GM19438 (cell line): ENCODE data around the gene TBXAS1.
A peak's percentile ranks its signal among the peaks of the same experiment; 100 is the strongest.

Source experiments
- ATAC-seq: cut with Tn5 transposase; IDR thresholded peaks from one replicate; pipeline ENCODE4 v1.9.1; 2021; ENCODE audit warnings: low read depth; ENCODE audit not compliant: unreplicated experiment

The TBXAS1 gene

GRCh38 chr7:139853506-139854123, 24.6 kb downstream of the TBXAS1 start:
- ATAC-seq = no peak

DNA sequence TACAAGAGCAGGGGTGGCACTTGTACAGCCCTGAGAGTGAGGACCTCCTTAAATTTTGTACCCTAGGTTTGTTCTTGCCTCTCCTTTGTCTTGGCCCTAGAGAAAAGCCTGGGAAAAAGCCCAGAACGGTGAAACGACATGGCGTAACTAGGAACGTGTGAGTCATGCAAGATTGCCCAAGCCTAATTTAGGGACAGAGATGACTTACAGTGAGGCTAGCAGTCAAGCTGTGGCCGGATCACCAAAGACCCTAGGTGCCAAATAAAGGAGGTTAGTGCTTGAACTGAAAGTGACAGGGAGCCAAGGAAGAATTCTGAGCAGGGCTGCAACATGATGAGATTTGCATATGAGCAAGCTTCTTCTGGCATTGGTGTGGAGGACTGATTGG, 25.1 kb downstream of the TBXAS1 start:
- no peak for ATAC-seq

- no peak for ATAC-seq
Measured at GRCh38 chr7:139854803-139855497, 25.9 kb downstream of the TBXAS1 start.

DNA sequence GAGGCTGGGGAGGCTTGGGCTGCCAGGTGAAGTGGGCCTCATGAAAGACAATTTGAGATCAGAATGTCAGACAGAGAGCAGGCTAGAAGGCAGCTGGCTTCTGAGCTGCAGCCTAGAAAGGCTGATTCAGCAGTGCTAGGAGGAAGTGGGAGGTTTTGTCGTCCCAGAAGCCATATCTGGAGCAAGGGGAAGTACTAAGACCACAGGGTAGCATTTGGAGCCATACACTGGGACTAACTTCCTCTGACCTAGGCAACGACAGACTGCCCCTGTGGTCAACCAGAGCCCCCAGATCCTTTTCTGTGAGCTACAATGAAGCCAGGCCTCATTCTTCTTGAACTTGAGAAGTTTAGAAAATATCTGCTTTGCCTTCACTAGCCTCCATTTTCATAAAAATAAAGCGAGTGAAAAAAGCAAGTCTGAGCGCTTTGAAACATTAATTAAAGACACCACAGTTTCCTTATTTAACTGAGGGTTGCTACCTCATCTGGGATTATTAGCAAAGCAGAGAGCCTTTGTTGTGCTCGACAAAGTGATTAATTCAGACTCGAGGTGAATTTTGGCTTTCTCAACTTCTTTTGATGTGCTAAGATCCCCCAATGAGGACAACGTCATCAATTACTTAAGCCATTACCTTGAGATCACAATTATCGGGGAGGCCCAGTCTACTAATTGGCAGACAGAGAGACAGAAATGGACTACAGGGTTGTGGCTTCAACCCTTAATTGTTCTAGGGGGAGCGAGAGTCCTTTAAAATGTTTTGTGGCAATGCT, 26.6 kb downstream of the TBXAS1 start:
- ATAC-seq = peak; percentile 95

GRCh38 chr7:139857791-139858190, 28.7 kb downstream of the TBXAS1 start:
- no peak for ATAC-seq

- ATAC-seq = no peak
Measured at GRCh38 chr7:139860090-139860775, 31.2 kb downstream of the TBXAS1 start.

- ATAC-seq = no peak
Measured at GRCh38 chr7:139861803-139862202, 32.7 kb downstream of the TBXAS1 start.

- ATAC-seq = no peak
Measured at GRCh38 chr7:139866047-139866837, 37.2 kb downstream of the TBXAS1 start.

DNA sequence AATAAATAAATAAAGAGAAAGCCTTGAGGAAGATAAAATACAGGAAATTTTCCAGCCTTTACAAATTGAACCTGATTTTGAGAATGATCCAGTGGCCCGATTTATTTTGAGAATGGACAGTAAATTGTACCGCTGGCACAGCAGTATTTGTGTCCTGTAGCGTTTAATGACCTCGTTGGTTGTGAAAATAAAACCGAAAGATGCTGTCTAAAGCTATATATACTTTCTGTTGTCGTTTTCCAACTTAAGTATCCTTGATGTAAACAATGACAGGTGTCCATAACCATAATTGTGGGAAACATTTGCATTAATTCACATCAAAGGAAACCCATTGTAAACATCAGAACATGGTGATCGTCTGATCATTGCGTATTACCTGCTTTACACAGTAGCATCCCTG, 38.8 kb downstream of the TBXAS1 start:
- no peak for ATAC-seq

GRCh38 chr7:139869886-139870285, 40.8 kb downstream of the TBXAS1 start:
- ATAC-seq = no peak

DNA sequence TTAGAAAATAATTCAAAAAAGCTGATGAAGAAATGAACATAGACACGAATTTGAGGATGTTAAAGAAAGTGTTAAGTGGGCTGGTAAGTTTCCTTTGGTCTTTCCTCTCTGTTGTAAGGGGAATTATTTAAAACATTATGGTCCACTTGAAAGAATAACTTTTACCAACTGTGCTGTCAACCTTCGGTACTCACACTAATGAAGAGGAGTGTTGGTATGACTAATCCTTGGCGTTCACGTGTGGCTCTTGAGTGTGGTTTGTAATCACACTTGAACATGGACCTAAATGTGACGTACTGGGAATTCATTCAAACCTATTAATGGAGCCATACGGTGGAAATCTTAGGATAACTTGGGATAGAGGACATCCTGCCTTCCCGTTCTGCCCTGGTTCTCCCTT, 41.3 kb downstream of the TBXAS1 start:
- no peak for ATAC-seq

DNA sequence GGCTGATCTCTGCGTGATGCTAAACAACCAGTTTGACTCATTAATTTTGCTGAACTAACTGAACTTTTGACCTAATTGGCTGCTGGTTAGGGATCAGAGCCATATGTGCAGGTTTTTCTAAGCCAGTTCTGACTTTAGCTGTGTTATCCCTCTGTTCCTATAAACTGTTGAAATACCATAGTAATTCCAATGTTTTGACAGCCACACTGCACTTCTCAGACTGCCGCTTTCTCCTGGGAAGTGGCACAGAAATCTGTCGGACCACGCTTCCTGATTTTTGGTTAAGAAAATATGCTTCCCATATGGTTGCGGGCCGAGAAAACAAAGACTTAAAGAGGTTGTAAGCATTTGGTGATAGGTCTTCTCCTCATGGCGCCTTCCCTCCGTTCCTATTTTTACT, 42.3 kb downstream of the TBXAS1 start:
- no peak for ATAC-seq

DNA sequence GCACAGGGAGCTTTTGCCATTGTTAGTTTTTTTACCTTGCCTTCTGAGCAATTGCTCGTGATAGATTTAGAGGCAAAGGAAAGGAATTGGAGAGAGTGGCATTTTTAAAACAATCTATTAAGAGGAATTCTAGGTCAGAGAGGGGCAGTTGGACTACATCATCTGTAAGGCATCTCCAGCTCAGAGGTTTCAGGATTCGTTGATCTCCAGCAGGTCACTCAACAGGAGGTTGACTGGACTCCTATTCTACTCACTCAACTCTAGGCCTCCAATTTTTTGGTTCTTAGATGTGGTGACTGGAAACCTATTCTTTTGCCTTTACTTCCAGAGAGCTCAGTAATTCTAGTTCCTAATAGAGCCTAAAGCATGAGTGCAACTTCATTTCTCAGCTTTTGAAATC, 42.8 kb downstream of the TBXAS1 start:
- no peak for ATAC-seq

DNA sequence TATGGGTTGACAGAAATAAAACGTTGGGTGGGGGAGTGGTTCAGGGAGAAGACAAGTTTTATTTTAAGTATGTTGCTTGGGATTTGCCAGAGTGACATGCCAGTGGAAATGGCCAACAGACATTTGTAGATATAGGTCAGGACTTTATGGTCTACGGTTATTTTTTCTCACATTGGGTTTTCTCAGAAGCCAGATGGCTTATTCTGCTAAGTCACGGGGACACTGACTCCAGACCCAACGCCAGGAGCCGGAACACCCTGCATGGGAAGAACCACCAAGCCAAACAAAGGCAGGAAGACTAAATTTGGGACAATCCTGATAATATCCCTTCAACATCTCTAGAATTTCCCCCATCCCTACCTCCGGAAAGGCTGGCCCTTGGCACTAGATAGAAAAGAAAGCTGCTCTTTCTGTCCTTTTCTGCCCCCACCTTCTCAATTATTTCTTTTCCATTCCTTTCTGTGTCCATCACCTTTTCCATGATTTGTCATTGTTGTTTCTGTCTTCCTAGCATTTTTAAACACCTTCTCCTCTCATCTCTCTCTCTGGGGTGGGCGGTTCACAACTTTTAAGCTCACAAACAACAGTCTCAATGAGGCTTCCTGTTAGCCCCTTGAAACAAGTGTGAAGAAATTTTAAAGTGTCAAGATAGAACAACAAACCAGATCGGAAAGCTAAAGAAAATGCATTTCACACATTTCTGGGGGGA, 44.7 kb downstream of the TBXAS1 start:
- no peak for ATAC-seq

- no peak for ATAC-seq
Measured at GRCh38 chr7:139874302-139874629, 45.2 kb downstream of the TBXAS1 start.

- peak; percentile 93 for ATAC-seq
Measured at GRCh38 chr7:139875821-139876241, 46.8 kb downstream of the TBXAS1 start.

- ATAC-seq = no peak
Measured at GRCh38 chr7:139876622-139877283, 47.7 kb downstream of the TBXAS1 start.

DNA sequence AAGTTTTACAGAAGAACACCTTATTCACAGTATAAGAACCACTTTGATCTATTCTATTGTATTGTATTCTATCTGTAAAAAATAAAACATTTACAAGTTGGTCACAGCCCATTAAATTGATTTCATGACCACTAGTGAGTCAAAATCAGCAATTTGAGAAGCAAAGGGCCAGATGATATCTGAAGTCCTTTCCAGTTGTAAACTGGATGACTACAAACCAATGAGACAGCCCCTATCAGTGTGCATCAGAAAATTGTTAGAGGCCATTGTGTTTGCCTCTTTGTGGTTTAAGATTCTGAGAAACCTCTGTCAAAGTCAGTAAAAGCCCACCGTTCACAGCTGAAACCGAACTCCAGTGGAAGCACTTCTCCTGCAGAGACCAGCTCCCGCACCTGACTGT, 54.8 kb downstream of the TBXAS1 start:
- no peak for ATAC-seq

DNA sequence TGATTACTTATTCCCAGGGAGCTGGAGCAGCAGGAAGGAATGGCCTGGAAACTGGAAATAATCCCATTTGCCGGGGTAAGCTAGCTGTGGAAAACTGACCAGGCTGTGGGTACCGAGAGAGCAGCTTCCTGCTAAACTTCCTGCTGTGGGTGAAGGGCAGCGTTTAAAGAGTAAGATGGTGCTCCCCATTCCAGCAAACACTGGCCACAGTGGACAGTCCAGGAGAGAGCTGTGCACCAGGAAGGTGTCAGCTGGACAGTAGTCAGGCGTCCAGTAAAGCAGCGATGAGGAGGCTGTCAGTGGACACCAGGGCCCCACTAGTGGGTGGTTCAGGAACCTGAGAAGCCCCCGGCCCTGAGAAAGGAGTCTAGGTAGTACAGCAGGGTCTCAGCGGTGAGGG, 55.4 kb downstream of the TBXAS1 start:
- no peak for ATAC-seq
